A673 (cell line): Measurements from ENCODE around the gene NHLRC4.

Experiments
- EZH2 ChIP-seq: fragments of 200-600 bp; sonication (generic); IDR thresholded peaks from 2 replicates; pipeline ENCODE4 v1.6.1; 2017; ENCODE audit warnings: borderline replicate concordance, low read depth, mild to moderate bottlenecking, mixed read lengths, antibody characterized with exemption, low read length; ENCODE audit not compliant: poor library complexity, severe bottlenecking
- TF ChIP-seq, protein P1 (sequence below): fragments of 300-800, 200-600 bp; sonication (generic); conservative IDR thresholded peaks from 2 replicates; pipeline ENCODE4 v1.5.1; 2017; ENCODE audit warnings: low read depth, mild to moderate bottlenecking, antibody characterized with exemption, low read length, moderate library complexity, mixed read lengths

DNA sequence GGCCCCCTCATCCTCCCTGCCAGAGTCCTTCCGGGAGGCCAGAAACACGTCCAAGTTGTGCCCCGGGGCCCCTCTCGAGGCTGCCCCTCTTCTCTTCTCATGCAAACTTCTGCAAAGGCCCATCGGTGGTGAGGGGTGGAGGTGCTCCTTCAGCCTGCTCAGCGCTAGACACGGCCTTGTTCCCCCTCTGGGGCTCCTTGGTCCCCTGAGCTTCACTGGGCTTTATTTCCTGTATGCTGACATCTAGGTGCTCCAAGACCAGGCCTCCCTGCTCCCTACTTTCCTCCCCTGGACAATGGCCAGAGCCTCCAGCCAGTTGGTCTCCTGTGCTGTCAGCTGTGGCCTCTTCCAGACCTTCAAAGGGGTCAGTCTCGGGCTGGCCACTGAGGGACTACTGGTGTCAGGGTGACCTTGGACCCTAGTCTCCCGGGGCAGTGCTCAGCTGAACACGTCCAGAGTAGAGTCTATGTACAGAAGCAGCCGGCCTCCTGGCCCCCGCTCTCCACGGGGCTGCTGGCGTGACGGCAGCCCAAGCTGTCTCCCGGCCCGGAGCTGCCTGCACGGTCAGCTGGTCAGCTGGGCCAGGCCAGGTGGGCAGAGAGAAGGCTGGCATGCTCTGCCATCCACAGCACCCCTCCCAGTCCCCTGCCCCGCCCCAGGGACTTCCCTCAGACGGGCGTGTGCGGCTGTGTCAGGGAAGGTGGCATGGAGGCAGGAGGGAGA, 8.3 kb upstream of the NHLRC4 start:
- TF ChIP-seq, protein P1, sequence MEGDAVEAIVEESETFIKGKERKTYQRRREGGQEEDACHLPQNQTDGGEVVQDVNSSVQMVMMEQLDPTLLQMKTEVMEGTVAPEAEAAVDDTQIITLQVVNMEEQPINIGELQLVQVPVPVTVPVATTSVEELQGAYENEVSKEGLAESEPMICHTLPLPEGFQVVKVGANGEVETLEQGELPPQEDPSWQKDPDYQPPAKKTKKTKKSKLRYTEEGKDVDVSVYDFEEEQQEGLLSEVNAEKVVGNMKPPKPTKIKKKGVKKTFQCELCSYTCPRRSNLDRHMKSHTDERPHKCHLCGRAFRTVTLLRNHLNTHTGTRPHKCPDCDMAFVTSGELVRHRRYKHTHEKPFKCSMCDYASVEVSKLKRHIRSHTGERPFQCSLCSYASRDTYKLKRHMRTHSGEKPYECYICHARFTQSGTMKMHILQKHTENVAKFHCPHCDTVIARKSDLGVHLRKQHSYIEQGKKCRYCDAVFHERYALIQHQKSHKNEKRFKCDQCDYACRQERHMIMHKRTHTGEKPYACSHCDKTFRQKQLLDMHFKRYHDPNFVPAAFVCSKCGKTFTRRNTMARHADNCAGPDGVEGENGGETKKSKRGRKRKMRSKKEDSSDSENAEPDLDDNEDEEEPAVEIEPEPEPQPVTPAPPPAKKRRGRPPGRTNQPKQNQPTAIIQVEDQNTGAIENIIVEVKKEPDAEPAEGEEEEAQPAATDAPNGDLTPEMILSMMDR = no peak
- no peak for TF ChIP-seq EZH2
